Measurements from ENCODE around the gene ITPR1.

GRCh38 chr3:4645468-4645867 is 152.3 kb downstream of the ITPR1 start:
- no peak for TF ChIP-seq CTCF (IDR thresholded peaks at IDR 0.05; ENCODE audit: insufficient read depth, low read depth, low read length)
- no peak for TF ChIP-seq EZH2 (IDR thresholded peaks at IDR 0.05; ENCODE audit: insufficient read depth, low read length)
